NCI-H2227 treated with DMSO at 0.1 percent for 48 hours (cell line): ENCODE measurements around the gene MB21D2.
"Not testable (repeated sequence)": the region's sequence is repeated elsewhere in the genome, so short reads cannot be mapped to it uniquely, and the experiment has no call there.

Experiments
- DNase-seq: peaks from one replicate; lab custom pipeline; 2025; lab: John Stamatoyannopoulos, UW

The MB21D2 gene

DNA sequence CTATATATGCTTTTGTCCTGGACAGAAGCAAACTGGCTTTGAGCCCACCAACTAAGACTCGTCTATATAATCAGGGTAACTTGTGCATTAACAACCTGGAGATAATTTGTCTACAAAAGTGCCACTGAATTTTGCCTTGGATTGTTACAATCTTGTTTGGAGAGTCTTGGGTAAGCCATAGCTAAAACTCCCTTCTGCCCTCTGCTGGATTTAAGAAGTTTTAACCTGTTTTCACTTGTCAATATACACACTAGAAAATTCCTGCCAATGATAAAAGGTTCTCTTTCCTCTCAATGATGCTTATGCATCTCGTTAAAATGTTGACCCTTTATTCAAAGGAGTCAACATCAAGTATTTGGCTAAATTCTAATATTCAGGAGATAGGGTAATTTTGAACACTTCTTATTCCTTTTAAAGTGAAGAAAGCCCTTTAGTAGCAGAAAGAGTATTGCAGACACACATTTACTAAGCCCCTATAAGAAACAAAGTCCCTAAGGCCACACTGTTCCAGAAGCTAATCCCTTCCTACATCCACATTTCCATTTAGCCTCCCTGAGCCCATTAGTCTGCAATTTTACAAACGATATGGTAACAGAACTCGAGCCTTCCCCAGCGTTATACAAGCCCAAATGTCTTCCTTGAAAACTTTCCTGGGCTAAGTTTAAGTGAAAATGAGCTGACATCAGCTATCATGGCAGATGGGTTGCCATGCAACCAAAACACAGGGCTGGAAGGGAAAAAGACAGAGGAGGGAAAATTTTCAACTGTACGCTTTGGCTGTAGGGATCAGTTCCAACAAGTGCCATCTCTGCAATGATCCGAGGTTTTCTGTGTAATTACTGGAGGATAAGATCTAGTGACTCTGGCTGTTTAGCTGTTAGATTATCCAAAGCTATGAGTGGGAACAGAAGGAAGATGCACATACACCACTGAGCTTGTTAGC is 114.4 kb downstream of the MB21D2 start:
- DNase-seq, result peak; percentile 62

DNA sequence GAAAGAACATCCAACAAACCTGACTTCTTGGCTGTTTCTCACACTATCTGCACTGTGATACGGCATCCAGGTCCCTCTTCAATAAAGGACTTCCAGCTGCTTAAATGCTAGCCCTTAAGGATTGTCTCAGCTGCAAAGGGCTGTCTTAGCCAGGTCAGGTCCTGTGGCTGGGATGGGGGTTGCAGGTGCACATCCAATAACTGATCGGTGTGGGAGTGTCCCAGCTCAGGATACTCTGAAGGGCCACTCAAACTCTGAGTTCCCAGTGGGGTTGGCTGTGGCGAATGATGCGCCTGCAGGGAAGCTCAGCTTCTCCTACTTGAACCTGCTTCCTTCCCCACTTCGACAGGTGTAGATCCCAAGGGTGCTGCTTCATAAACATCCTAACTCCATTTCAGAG is 115.7 kb downstream of the MB21D2 start:
- DNase-seq, result no peak

DNA sequence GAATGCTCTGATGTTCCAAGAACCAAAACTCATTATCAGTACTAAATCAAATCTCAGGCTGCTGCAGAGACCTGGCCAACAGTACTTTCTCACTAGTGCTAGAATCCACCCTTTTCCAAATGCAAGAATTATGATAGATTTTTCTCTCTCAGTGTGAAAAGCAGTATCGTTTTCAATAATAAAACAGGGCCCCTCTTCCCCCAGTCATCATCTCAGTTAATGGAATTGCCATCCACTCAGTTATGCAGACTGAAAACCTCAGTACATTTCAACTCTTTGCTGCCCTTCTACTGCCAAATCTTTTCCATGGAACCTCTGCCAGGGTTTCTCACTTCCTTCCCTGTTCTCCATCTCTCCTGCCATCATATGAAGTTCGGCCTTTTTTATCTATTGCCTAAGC is 117.9 kb downstream of the MB21D2 start:
- DNase-seq, result no peak

DNA sequence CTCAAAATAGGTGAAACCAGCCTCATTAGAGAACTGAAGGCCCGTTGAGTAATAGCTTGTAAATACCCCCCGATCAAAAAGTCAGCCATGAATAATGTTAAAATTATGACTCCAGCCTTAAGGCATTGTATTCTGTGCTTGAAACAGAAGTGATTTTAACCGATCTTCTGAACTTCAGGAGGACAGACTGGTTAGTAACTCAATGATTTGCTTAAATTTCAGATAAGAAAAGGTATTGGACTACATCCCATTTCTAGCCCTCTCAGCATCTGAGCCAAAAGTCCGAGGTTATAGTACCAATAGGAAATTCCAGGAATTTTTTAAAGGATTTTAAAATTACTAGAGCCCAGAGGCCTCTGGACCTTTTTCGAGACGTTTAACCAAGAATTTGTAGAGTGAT is 122.6 kb downstream of the MB21D2 start:
- no peak for DNase-seq

DNA sequence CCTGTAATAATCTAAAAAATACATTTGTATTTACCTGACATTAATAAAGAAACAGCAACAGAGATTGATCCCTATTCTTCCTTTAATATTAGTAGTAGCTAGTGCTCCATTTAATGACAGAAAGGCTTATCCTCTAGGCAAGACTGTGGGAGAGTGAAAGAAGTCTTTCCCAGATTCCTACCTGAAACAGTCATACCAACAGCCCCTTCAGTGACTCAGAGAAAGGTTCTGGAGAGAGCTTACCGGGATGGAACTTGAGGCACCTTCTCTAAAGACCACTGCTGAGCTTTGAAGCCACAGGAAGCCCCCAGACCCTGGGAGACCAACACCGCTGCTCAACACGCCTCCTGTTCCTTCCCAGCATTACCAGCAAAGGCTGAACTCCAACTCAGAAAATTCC is 123.4 kb downstream of the MB21D2 start:
- no peak for DNase-seq

DNA sequence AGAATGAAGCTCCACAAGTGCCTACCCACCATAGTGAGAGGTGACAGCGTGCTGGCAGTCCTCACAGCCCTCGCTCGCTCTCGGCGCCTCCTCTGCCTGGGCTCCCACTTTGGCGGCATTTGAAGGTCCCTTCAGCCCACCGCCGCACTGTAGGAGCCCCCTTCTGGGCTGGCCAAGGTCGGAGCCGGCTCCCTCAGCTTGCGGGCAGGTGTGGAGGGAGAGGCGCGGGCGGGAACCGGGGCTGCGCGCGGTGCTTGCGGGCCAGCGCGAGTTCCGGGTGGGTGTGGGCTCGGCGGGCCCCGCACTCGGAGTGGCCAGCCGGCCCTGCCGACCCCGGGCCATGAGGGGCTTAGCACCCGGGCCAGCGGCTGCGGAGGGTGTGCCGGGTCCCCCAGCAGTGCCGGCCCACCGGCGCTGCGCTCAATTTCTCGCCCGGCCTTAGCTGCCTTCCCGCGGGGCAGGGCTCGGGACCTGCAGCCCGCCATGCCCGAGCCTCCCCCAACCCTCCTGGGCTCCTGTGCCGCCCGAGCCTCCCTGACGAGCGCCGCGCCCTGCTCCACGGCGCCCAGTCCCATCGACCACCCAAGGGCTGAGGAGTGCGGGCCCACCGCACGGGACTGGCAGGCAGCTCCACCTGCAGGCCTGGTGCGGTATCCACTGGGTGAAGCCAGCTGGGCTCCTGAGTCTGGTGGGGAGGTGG is 128.7 kb downstream of the MB21D2 start:
- not testable (repeated sequence) for DNase-seq

DNA sequence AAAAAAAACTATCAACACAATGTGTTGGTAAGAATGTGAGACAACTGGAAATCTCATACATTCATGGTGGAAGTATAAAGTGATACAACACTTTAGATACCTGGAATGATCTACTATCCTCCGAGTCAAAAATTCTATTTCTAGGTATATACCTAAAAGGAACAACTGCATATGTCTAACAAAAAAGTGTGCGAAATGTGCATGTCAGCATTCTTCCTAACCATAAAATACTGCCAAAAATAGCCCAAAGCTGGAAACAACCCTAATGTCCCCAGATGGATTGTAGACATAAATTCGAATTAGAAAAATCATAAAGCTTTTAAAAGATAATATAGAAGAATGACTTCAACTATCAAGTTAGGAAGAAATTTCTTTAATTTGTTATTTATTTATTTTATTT is 139.1 kb downstream of the MB21D2 start:
- DNase-seq, result no peak

DNA sequence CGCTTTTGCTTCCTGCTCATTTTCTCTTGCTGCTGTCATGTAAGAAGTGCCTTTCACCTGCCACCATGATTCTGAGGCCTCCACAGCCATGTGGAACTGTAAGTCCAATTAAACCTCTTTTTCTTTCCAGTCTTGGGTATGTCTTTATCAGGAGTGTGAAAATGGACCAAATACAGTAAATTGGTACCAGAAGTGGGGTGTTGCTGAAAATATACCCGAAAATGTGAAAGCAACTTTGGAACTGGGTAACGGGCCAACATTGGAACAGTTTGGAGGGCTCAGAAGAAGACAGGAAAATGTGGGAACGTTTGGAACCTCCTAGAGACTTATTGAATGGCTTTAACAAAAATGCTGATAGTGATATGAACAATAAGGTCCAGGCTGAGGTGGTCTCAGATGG is 143.3 kb downstream of the MB21D2 start:
- not testable (repeated sequence) for DNase-seq

DNA sequence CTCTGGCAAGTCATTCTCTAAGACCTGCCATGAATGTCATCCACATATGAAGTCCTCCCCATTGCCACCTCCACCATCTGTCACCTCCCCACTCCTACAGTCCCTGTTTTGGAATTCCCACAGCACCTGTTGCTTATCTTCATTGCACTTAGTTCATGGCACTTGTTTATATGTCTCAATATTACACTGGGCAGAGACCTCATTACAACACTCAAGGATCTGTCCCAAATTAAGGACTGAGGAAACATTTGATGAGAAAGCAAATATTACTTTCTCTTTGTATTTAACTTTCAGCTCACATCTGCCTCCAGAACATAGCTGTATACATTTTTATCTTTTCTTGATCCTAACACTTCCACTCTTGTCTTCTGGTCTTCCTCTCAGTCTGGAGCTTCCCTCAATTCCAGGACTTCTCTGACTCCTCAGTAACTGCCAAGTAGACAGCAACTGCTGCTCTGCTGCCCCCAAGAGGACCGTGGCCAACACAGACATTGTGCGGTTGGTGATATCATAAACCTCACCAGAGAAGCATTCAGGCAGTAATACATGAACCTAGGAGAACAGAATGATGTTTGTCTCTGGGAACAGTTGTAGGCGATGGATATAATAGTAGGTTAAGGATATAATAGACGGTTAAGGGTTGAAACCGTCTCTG is 145.3 kb downstream of the MB21D2 start:
- DNase-seq, result peak; percentile 21

DNA sequence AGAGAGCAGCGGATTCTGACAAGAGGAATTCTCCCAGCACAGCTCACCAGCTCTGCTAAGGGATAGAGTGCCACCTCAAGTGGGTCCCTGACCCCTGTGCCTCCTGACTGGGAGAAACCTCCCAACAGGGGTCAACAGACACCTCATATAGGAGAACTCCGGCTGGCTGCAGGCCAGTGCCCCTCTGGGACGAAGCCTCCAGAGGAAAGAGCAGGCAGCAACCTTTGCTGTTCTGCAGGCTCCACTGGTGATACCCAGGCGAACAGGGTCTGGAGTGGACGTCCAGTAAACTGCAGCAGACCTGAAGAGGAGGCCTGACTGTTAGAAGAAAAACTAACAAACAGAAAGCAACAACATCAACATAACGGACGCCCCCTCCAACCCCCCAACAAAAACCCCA is 159.0 kb downstream of the MB21D2 start:
- DNase-seq, result no peak

DNA sequence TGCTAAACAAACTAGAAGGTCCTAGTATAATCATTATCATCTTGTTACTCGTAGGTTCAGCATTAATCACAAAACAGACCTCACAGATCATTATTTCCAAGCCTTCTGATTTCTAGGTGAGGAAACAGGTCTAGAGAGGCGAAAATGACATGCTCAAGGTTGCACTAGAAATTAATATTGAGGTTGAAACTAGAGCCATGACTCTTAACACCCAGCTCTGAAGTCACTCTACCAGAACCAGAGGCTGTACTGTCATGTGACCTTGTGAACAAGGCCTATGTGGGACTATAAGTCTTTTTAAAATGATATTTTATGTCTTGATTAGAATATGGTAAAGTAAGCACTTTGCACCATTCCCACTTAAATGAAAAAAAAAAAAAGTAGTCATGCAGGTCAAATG is 166.5 kb downstream of the MB21D2 start:
- DNase-seq, result no peak

DNA sequence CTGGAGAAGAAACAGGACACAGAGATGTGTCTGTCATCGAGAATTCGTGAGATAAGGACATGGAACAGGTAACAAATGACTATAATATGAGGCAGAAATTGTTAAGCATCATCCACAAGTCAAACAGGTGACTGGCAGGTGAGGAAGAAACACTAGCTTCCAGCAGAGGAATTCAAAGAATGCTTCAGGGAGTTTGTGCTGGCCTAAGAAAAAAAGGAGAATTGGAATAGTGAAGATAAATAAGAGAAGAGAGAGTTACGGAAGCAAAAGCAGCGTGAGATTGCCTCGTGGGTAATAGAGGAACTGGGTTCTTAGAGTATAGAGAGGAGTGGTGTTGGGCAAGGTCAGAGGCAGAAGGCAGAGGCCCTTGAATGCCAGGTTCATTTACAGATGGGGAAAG is 167.5 kb downstream of the MB21D2 start:
- no peak for DNase-seq

DNA sequence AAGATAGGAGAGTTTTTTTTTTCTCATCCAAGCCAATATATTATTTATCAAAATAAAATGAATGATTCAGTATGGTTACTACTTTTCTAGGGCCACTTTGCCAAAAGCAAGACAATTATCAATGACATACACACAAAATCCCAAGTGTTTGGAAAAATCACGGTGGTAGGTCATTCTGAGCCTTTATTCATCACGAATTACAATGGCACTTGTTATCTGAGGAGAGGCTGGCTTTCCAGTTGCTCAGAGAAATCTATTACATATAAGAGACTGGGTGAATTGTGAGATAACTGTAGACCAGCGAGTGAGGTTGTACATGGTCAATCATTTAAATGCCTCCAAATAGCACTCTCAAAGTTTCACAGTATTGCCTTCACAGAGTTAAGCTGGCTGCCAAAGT is 169.9 kb downstream of the MB21D2 start:
- no peak for DNase-seq

DNA sequence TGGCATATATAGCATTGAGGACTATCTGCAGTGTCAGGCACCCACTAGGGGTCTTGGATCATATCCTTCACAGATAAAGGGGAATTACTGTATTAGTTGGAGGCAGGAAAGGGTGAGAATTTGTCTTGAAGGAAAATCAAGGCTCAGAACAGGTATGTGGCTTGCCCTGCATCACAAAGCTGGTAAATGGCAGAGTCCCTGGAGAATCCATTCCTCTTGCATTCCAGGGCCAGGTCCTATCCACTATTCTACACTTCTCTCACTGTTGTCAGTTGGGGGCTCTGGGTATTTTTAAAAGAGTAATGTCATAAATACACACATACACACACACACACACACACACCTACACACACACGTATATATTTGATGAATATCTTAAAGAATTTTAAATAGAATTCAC is 170.5 kb downstream of the MB21D2 start:
- no peak for DNase-seq
